Activated CD8-positive, alpha-beta memory T cell treated with anti-CD3 and anti-CD28 coated beads, Interleukin-2, amount 50 U/mL, for 24 hours (primary cell): ENCODE results near the gene ALPK1.
"Not testable (repeated sequence)": the region's sequence is repeated elsewhere in the genome, so short reads cannot be mapped to it uniquely, and the experiment has no call there.

Experiments
- DNase-seq: peaks from one replicate; pipeline ENCODE4 v3.0.0-alpha.2; 2020; ENCODE audit errors: extremely low read depth

ALPK1 gene

DNA sequence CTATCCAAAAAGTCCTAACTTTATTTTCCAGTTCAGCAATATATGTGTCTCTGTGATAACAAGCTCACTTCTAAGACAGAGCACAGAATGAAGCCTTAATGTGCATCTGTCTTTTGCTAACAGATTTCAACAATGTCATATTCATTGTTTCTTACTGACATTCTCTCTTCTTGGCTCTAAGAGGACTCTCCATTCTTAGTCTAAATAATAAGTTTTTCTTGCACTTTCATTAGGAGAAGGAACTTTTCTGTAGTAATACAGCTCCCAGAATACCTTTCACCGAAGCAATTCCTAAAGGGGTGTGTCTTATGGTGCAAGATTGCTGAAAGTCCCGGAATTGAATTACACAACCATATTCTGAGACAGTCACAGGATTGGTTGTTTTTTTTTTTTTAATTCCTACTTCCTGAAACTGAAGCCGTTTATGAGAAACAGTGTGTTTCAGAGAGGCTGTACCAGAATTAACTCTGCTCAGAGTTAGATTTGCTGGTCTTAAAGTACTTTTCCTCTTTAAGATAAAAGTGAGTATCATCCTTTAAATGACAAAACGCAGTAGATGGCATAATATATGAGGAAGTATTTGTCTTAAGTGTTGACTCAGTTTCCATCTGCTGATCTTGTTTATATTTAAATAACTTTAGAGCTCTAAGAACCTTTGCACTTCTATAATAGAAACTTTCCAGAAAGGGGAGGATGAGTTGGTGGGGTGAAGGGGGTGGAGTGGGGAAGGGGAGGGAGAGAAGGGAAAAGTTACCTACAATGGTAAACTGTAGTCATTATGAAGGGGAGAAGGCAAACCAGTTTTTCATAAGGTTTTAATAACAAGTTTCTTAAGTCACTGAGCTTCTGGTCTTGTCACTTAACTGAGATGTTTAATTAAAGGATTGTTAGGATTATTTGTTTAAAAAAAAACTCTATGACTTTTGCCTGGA is at the start of gene ALPK1:
ALPK1 (plus strand) TSS at position 421 of the 932 bp plus-strand sequence.
- no peak for DNase-seq

DNA sequence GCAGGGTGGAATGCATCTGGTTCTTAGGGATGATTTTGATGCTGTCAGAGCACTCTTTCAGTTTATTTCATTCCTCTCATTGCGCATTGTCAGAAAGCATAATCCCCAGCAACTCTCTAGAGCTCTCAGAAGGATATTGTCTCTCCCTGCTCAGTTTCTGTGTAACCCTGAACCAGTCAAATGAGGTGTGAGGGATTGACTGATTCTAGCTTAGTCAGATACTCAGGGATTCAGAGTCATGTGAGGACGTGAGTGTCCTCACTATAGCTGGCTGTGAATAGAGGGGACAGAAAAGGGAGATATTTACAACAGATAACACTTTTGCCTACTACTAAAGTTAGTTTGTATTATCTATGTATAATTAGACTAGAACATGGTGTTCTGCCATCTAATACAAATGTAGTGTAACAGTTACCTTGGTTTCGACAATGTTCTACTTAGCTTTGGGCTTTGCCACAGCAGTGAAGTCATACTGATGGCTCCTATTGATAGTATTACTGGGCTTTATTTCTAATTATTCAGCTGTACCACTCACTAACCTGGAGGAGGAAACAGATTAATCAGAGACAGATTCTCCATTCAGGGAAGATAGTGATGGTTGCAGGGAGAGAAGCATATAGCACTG is 46.0 kb upstream of the ALPK1 start:
- DNase-seq = no peak

GRCh38 chr4:112252234-112252633 is 44.9 kb upstream of the ALPK1 start:
- DNase-seq = no peak

- no peak for DNase-seq
These were observed 43.7 kb upstream of the ALPK1 start for GRCh38 chr4:112253382-112254000.

DNA sequence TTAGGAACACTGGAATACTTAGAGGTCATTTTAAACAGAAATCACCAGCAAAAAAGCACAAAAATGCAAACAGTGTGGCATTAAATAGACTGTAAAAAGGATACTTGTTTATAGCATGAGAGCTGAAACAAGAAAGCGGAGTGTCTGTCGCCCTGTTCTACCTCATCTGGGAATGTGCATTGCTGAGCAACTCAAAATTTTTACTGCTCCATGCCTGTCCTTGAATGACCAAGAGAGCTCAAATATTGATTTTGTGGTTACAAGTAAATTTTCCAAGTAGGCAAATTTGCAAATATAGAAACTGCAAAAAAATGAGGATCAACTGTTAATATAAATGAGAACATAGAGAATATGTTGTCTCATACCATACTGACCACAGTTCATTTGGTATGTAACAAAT is 40.1 kb upstream of the ALPK1 start:
- DNase-seq = no peak

- no peak for DNase-seq
These were observed 30.3 kb upstream of the ALPK1 start for GRCh38 chr4:112266823-112267222.

- no peak for DNase-seq
These were observed 27.1 kb upstream of the ALPK1 start for GRCh38 chr4:112270051-112270450.

- no peak for DNase-seq
These were observed 26.3 kb upstream of the ALPK1 start for GRCh38 chr4:112270640-112271421.

DNA sequence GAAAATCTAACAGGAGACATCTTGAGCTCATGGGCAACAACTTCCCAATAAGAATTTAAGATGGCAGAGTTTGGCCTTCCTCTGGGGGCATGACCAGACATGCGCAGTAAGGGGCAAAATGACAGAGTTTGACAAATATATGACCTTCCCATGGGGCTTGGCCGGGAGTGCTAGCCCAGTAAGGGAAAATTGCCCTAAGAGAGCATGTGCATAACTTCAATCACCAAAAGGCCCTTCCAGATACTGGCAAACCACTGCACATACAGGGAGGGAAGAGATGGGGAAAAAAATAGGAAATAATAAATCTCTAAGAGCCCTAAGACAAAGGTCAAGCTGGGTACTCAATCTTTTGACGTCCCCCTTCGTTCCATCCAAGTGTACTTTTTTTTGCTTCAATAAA is 24.9 kb upstream of the ALPK1 start:
- DNase-seq = no peak

- DNase-seq = no peak
These were observed 22.2 kb upstream of the ALPK1 start for GRCh38 chr4:112274959-112275358.

DNA sequence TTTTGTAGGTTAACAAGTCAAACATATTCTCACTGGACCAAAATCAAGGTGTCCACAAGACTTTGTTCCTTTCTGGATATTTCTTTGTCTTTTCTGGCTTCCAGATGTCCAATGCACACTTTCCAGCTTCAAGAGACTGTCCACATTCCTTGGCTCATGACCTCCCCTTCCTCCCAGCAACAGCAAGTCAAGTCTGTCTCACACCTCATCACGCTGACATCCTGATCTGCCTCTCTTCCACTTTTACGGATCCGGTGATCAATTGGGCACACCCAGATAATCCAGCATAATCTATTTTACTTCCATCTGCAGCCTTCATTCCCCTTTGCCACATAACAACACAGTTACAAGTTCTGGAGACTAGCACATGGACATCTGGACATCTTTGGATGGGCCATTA is 21.1 kb upstream of the ALPK1 start:
- no peak for DNase-seq

DNA sequence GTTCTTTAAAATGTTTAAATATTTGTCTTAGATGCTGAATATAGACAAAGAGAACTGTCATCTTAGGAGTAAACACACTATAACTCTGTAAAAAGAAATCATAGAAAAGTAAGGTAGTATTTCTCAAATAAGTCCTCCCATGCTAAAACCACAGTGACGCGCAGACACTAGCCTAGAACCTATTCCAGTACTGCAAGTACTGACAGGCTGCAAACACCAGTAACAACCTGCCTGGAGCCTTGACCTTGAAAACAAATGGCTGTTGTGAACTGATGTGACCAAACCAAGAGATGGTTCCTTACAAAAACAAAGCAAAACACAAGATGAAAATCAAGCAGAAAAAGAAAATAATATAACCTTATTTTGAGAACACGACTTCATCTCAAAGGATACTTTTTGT is 19.9 kb upstream of the ALPK1 start:
- no peak for DNase-seq

DNA sequence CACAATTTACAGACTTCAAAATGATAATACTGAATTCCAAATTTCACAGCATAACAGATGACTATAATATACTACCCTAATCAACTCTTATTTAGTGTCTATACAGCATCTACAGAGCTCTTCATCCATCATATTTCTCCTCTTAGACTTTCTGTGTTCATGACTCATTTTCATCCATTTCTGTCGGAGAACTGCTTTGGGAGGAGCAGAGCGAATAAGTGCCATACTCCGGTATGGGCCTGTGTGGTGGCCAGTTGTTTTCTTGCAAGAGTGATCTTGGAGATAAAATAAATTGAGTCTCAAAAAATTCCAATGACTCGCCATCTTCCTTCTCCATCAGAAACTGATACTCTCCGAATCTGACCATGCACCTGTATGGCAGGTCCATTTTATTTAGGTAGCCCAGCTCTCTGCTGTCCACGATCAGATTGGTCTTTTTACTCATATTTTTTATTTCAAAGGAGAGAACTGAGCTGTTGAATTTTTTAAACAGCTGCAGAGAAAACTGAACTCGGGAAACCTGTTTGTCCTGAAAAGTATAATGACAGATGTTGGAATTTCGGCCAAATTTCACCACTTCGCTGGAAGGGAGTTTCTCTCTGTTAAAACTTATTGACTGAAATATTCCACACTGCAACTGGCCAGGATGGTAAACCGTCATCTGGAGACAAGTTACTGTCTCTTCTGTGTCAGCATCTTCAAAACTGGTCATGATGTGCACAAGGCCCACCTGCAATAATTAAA is 19.3 kb upstream of the ALPK1 start:
- DNase-seq = no peak

- no peak for DNase-seq
These were observed 17.9 kb upstream of the ALPK1 start for GRCh38 chr4:112279025-112279881.

- no peak for DNase-seq
These were observed 17.3 kb upstream of the ALPK1 start for GRCh38 chr4:112279882-112280315.

- DNase-seq = no peak
These were observed 16.6 kb upstream of the ALPK1 start for GRCh38 chr4:112280386-112281056.

GRCh38 chr4:112281895-112282398 is 15.2 kb upstream of the ALPK1 start:
- DNase-seq = not testable (repeated sequence)

DNA sequence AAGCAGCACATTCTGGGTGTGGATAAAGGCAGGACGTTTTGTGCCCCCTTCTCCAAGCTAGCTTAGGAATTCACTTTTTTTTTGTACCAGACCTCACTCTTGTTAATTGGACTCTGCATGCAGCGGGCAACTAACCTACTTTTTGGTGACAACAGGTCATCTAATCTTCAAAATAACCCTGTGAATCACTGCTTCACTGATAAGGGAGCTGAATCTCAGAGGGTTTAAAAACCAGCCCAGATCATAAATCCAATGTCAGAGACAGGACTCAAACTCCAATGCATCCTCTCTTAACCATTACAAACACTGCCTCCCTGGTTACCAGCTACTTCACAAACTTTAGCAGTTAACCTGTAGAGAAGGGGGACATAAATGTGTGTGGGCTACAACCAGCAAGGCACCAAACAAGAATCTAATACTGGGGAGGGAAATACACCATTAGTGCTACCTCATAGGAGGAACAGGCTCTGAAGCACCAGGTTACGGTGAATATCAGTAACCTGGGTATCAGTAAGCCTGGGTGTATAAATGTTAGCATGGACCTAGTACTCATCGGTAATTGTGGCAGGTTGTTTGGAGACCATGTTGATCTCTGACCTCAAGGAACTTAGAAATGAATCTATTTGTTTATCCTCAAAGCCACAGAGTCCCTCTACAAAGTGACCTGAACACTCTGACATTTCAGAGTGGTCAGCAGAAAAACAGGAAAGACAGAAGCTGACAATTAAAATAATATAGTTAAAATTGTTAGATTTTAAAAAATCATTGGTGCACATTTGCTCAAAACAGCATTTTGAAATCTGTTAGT is 14.1 kb upstream of the ALPK1 start:
- no peak for DNase-seq

GRCh38 chr4:112284166-112284565 is 13.0 kb upstream of the ALPK1 start:
- no peak for DNase-seq
